Breast epithelium (tissue), 3 donors: ENCODE measurements around the gene LAYN.

ENCODE experiments used
- POLR2A ChIP-seq: fragments of 450-650 bp; IDR thresholded peaks from one replicate; pipeline ENCODE4 v1.6.1; 2016; ENCODE audit warnings: antibody characterized with exemption, mild to moderate bottlenecking, moderate library complexity
- TF ChIP-seq, protein P1 (sequence below), 3 donors: fragments of 450-650 bp; IDR thresholded peaks; one replicate each; pipeline ENCODE4 v1.5.1; 2016 to 2017; ENCODE audit warnings: antibody characterized with exemption in 3 of 3, mild to moderate bottlenecking in 3 of 3, moderate library complexity in 3 of 3

DNA sequence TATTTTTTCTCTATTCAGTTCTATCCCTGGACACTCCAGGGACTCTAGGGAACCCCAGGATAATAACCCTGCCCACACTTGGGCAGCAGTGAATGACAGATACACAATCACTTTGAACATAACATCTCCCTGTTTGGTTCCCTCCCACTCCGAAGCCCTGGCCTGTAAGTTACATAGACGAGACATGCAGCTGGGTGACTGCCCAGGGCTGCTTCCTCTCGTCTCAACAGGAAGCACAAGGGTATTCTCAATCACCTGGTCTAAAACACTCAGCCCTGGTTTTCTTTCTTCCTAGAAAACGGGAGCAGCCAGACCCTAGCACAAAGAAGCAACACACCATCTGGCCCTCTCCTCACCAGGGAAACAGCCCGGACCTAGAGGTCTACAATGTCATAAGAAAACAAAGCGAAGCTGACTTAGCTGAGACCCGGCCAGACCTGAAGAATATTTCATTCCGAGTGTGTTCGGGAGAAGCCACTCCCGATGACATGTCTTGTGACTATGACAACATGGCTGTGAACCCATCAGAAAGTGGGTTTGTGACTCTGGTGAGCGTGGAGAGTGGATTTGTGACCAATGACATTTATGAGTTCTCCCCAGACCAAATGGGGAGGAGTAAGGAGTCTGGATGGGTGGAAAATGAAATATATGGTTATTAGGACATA is 19.4 kb downstream of the LAYN start:
- TF ChIP-seq, protein P1, sequence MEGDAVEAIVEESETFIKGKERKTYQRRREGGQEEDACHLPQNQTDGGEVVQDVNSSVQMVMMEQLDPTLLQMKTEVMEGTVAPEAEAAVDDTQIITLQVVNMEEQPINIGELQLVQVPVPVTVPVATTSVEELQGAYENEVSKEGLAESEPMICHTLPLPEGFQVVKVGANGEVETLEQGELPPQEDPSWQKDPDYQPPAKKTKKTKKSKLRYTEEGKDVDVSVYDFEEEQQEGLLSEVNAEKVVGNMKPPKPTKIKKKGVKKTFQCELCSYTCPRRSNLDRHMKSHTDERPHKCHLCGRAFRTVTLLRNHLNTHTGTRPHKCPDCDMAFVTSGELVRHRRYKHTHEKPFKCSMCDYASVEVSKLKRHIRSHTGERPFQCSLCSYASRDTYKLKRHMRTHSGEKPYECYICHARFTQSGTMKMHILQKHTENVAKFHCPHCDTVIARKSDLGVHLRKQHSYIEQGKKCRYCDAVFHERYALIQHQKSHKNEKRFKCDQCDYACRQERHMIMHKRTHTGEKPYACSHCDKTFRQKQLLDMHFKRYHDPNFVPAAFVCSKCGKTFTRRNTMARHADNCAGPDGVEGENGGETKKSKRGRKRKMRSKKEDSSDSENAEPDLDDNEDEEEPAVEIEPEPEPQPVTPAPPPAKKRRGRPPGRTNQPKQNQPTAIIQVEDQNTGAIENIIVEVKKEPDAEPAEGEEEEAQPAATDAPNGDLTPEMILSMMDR (IDR thresholded peaks at IDR 0.05), result no peak
- TF ChIP-seq POLR2A, result no peak
